WTC11 (cell line): ENCODE data around the gene PPIC. TPM values are rescaled to one million over a fixed set of nuclear protein-coding genes. Genes with fewer than 3 reads are reported as not detected.

Experiments used
- ATAC-seq: fragments of 200-7000 bp; cut with Tn5 transposase; 2 replicates; pipeline ENCODE4 v1.10.0; 2021; ENCODE audit warnings: mild to moderate bottlenecking, moderate library complexity
- CTCF ChIA-PET: fragments of 300-600 bp; sonication (Branson Sonifier 250); formaldehyde crosslinking; loops from one replicate; lab custom pipeline; 2021; ENCODE audit warnings: antibody characterized with exemption; lab: Charles Lee
- POLR2A ChIA-PET: fragments of 350-600 bp; sonication (Branson Sonifier 250); formaldehyde crosslinking; loops from one replicate; lab custom pipeline; 2021; ENCODE audit warnings: antibody characterized with exemption; lab: Charles Lee
- DNase-seq: peaks from one replicate; pipeline ENCODE4 v3.0.0; 2021; ENCODE audit warnings: low spot score
- H3K27ac Mint-ChIP-seq: 2 replicates; pipeline ENCODE4 v1.8.0; 2021; ENCODE audit warnings: mixed read lengths
- H3K27me3 Mint-ChIP-seq: 2 replicates; pipeline ENCODE4 v1.8.0; 2021; ENCODE audit warnings: low read depth, mild to moderate bottlenecking, moderate library complexity, mixed read lengths
- H3K36me3 Mint-ChIP-seq: 2 replicates; pipeline ENCODE4 v1.8.0; 2021; ENCODE audit warnings: mixed read lengths
- H3K4me1 Mint-ChIP-seq: 2 replicates; pipeline ENCODE4 v1.8.0; 2022; ENCODE audit warnings: mixed read lengths
- H3K4me3 Mint-ChIP-seq: 2 replicates; pipeline ENCODE4 v1.8.0; 2021; ENCODE audit warnings: mild to moderate bottlenecking, moderate library complexity, mixed read lengths
- H3K9me3 Mint-ChIP-seq: 2 replicates; pipeline ENCODE4 v1.8.0; 2021; ENCODE audit warnings: mixed read lengths
- AR ChIP-seq: fragments of 250-450 bp; sonication (Bioruptor Pico); IDR thresholded peaks from 2 replicates; pipeline ENCODE4 v1.9.0; 2021; ENCODE audit warnings: mild to moderate bottlenecking
- ARID4B ChIP-seq: sonication (generic); formaldehyde crosslinking; IDR thresholded peaks from 2 replicates; pipeline ENCODE4 v1.8.0; 2023; ENCODE audit warnings: missing genetic modification reagents, mild to moderate bottlenecking, borderline replicate concordance
- ATF2 ChIP-seq: sonication (generic); formaldehyde crosslinking; IDR thresholded peaks from 2 replicates; pipeline ENCODE4 v1.8.1; 2022; ENCODE audit warnings: low read depth, missing genetic modification reagents, borderline replicate concordance
- CBFB ChIP-seq: sonication (generic); formaldehyde crosslinking; IDR thresholded peaks from 2 replicates; pipeline ENCODE4 v1.8.1; 2022; ENCODE audit warnings: mild to moderate bottlenecking, low read depth, missing genetic modification reagents
- E2F1 ChIP-seq: sonication (generic); formaldehyde crosslinking; IDR thresholded peaks from 2 replicates; pipeline ENCODE4 v1.8.0; 2022; ENCODE audit warnings: mild to moderate bottlenecking, missing genetic modification reagents
- E2F5 ChIP-seq: sonication (generic); formaldehyde crosslinking; IDR thresholded peaks from 2 replicates; pipeline ENCODE4 v1.8.1; 2022; ENCODE audit warnings: mild to moderate bottlenecking, moderate library complexity, missing genetic modification reagents
- ELF4 ChIP-seq: sonication (generic); formaldehyde crosslinking; IDR thresholded peaks from 2 replicates; pipeline ENCODE4 v1.8.1; 2022; ENCODE audit warnings: low read depth, mild to moderate bottlenecking, moderate library complexity, missing genetic modification reagents
- EMX1 ChIP-seq: fragments of 250-450 bp; sonication (Bioruptor Pico); IDR thresholded peaks from 2 replicates; pipeline ENCODE4 v1.8.0; 2021; ENCODE audit warnings: mild to moderate bottlenecking
- FOXP1 ChIP-seq: sonication (generic); formaldehyde crosslinking; IDR thresholded peaks from 2 replicates; pipeline ENCODE4 v1.8.0; 2022; ENCODE audit warnings: missing genetic modification reagents, mild to moderate bottlenecking, moderate library complexity, borderline replicate concordance
- FOXP4 ChIP-seq: sonication (generic); formaldehyde crosslinking; IDR thresholded peaks from 2 replicates; pipeline ENCODE4 v1.8.0; 2022; ENCODE audit warnings: mild to moderate bottlenecking, missing genetic modification reagents
- IRF1 ChIP-seq: sonication (generic); formaldehyde crosslinking; IDR thresholded peaks from 2 replicates; pipeline ENCODE4 v1.8.0; 2023; ENCODE audit warnings: missing genetic modification reagents
- IRF2 ChIP-seq: sonication (generic); formaldehyde crosslinking; IDR thresholded peaks from 2 replicates; pipeline ENCODE4 v1.8.0; 2022; ENCODE audit warnings: low read depth, missing genetic modification reagents, borderline replicate concordance
- MXD4 ChIP-seq: fragments of 250-450 bp; sonication (Bioruptor Pico); IDR thresholded peaks from 2 replicates; pipeline ENCODE4 v1.8.0; 2021; ENCODE audit warnings: mild to moderate bottlenecking, moderate library complexity, borderline replicate concordance
- NR3C1 ChIP-seq: sonication (generic); formaldehyde crosslinking; conservative IDR thresholded peaks from 2 replicates; pipeline ENCODE4 v1.8.1; 2023; ENCODE audit warnings: low read depth, mild to moderate bottlenecking, missing genetic modification reagents
- OVOL2 ChIP-seq: fragments of 250-450 bp; sonication (Bioruptor Pico); IDR thresholded peaks from 2 replicates; pipeline ENCODE4 v1.9.0; 2021; ENCODE audit warnings: mild to moderate bottlenecking, borderline replicate concordance
- SP1 ChIP-seq: sonication (generic); formaldehyde crosslinking; conservative IDR thresholded peaks from 2 replicates; pipeline ENCODE4 v1.8.1; 2022; ENCODE audit warnings: missing genetic modification reagents
- TCF7 ChIP-seq: sonication (generic); formaldehyde crosslinking; IDR thresholded peaks from 2 replicates; pipeline ENCODE4 v1.8.0; 2022; ENCODE audit warnings: mild to moderate bottlenecking, low read depth, missing genetic modification reagents, moderate library complexity
- ZNF423 ChIP-seq: fragments of 250-450 bp; sonication (Bioruptor Pico); IDR thresholded peaks from 2 replicates; pipeline ENCODE4 v2.1.2; 2022; ENCODE audit warnings: mild to moderate bottlenecking, moderate library complexity
- ZNF512 ChIP-seq: sonication (generic); formaldehyde crosslinking; IDR thresholded peaks from 2 replicates; pipeline ENCODE4 v1.8.1; 2022; ENCODE audit warnings: missing genetic modification reagents, borderline replicate concordance
- ZNF671 ChIP-seq: fragments of 250-450 bp; sonication (Bioruptor Pico); IDR thresholded peaks from 2 replicates; pipeline ENCODE4 v1.8.0; 2021; ENCODE audit warnings: mild to moderate bottlenecking
- total RNA-seq: library from RNA; stranded (reverse); gene quantifications from 3 replicates; pipeline ENCODE4 v1.2.3, GENCODE V29; 2021

PPIC gene
- total RNA-seq, 1 experiment from 2014 or later = 12.4 TPM

GRCh38 chr5:122997294-122997693 is 39.2 kb downstream of the PPIC start:
- no peak for DNase-seq
- CTCF ChIA-PET = interaction anchor here (1.5 to 2.3 kb wide), 2 partner anchors 293 to 481 kb away, joined by 5 to 8 read pairs; no protein-coding TSS in a partner anchor
- Mint-ChIP-seq H3K9me3 (no peaks in the 10 kb centered on the region), H3K27me3 (peaks cover 17% of the 10 kb centered on the region), H3K4me1 (peaks cover 44% of the 10 kb centered on the region), H3K4me3 (peak overlapping the region; percentile 39), H3K36me3 (no peaks in the 10 kb centered on the region), H3K27ac (peak overlapping the region; percentile 57)
- ATAC-seq = peak; percentile 75
- POLR2A ChIA-PET = no interaction called here
- TF ChIP-seq OVOL2 (CRISPR knock-in tag) = no peak
- no peak for TF ChIP-seq MXD4
- TF ChIP-seq FOXP1 (CRISPR knock-in tag) = no peak
- no peak for TF ChIP-seq EMX1 (CRISPR knock-in tag)

- ChIA-PET CTCF (interaction anchor here (1.5 to 2.3 kb wide), 2 partner anchors 292 to 480 kb away, joined by 5 to 8 read pairs; no protein-coding TSS in a partner anchor), POLR2A (no interaction called here)
- Mint-ChIP-seq H3K9me3 (no peaks in the 10 kb centered on the region), H3K27ac (no peak overlapping the region), H3K36me3 (no peaks in the 10 kb centered on the region), H3K4me1 (peaks cover 48% of the 10 kb centered on the region), H3K4me3 (no peak overlapping the region), H3K27me3 (peaks cover 17% of the 10 kb centered on the region)
- ATAC-seq (no peak), DNase-seq (no peak)
- TF ChIP-seq NR3C1 (CRISPR knock-in tag) = no peak
- no peak for TF ChIP-seq FOXP4 (CRISPR knock-in tag)
- no peak for TF ChIP-seq SP1 (CRISPR knock-in tag)
- no peak for TF ChIP-seq IRF2 (CRISPR knock-in tag)
- TF ChIP-seq E2F5 (CRISPR knock-in tag) = no peak
- no peak for TF ChIP-seq ZNF423 (CRISPR knock-in tag)
- no peak for TF ChIP-seq AR (CRISPR knock-in tag)
- no peak for TF ChIP-seq IRF1
- TF ChIP-seq ATF2 (CRISPR knock-in tag) = no peak
- TF ChIP-seq ARID4B (CRISPR knock-in tag) = no peak
- TF ChIP-seq TCF7 = no peak
- no peak for TF ChIP-seq ZNF512 (CRISPR knock-in tag)
- no peak for TF ChIP-seq E2F1
- no peak for TF ChIP-seq ELF4 (CRISPR knock-in tag)
- no peak for TF ChIP-seq ZNF671 (CRISPR knock-in tag)
- no peak for TF ChIP-seq CBFB (CRISPR knock-in tag)
Measured at GRCh38 chr5:122996091-122996490, 40.4 kb downstream of the PPIC start.
